ENCODE results near the gene BNIPL.
A peak's percentile ranks its signal among the peaks of the same experiment; 100 is the strongest.

The BNIPL gene

DNA sequence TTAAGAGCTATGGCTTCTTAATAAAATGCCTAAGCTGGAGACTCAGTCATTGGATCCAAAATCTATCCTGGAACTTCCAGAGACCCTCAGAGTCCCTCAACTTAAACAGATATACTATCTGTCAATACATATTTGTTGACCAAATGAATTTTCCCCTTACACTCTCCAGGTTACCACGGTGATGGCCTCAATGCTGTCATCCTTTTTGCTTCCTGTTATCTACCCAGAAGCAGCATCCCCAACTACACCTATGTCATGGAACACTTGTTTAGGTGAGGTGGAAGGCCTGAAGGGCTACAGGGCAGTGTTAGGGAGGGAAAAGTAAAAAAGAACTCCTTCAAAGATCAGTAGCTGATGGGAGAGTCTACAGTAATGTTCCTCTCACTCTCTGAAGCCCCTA, 6.8 kb downstream of the BNIPL start:
- DNase-seq (ENCODE audit: low read depth) = no peak
- no peak overlapping the region for H3K4me3 ChIP-seq (ENCODE audit: low read depth, low read length)
- TF ChIP-seq, protein P1, sequence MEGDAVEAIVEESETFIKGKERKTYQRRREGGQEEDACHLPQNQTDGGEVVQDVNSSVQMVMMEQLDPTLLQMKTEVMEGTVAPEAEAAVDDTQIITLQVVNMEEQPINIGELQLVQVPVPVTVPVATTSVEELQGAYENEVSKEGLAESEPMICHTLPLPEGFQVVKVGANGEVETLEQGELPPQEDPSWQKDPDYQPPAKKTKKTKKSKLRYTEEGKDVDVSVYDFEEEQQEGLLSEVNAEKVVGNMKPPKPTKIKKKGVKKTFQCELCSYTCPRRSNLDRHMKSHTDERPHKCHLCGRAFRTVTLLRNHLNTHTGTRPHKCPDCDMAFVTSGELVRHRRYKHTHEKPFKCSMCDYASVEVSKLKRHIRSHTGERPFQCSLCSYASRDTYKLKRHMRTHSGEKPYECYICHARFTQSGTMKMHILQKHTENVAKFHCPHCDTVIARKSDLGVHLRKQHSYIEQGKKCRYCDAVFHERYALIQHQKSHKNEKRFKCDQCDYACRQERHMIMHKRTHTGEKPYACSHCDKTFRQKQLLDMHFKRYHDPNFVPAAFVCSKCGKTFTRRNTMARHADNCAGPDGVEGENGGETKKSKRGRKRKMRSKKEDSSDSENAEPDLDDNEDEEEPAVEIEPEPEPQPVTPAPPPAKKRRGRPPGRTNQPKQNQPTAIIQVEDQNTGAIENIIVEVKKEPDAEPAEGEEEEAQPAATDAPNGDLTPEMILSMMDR (IDR thresholded peaks at IDR 0.05; ENCODE audit: insufficient read depth, low read depth, low read length, missing control alignments) = no peak

DNA sequence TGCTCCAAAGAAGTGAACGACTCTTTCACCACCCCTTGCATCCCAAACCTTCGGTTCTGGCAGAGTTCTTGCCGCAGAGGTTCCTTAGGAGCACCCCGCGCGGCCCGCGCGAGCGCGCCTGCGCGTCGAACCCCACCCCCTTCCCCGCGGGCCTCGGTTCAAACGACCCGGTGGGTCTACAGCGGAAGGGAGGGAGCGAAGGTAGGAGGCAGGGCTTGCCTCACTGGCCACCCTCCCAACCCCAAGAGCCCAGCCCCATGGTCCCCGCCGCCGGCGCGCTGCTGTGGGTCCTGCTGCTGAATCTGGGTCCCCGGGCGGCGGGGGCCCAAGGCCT, 11.2 kb downstream of the BNIPL start, which contains the start of gene C1orf56:
Gene C1orf56, plus strand, starts transcription at position 161 of the 334 bp plus-strand sequence. Its CDS starts 97 bp downstream, at position 258.
- H3K4me3 ChIP-seq (ENCODE audit: low read depth, low read length) = peak within 1 kb of the TSS; percentile 79
- peak; percentile 78 for DNase-seq (ENCODE audit: low read depth)
- TF ChIP-seq, protein P1 (IDR thresholded peaks at IDR 0.05; ENCODE audit: insufficient read depth, low read depth, low read length, missing control alignments) = no peak

DNA sequence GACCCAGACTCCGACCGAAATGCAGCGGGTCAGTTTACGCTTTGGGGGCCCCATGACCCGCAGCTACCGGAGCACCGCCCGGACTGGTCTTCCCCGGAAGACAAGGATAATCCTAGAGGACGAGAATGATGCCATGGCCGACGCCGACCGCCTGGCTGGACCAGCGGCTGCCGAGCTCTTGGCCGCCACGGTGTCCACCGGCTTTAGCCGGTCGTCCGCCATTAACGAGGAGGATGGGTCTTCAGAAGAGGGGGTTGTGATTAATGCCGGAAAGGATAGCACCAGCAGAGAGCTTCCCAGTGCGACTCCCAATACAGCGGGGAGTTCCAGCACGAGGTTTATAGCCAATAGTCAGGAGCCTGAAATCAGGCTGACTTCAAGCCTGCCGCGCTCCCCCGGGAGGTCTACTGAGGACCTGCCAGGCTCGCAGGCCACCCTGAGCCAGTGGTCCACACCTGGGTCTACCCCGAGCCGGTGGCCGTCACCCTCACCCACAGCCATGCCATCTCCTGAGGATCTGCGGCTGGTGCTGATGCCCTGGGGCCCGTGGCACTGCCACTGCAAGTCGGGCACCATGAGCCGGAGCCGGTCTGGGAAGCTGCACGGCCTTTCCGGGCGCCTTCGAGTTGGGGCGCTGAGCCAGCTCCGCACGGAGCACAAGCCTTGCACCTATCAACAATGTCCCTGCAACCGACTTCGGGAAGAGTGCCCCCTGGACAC, 11.7 kb downstream of the BNIPL start:
- H3K4me3 ChIP-seq (ENCODE audit: low read depth, low read length) = peak overlapping the region; percentile 79
- TF ChIP-seq, protein P1 (IDR thresholded peaks at IDR 0.05; ENCODE audit: insufficient read depth, low read depth, low read length, missing control alignments) = peak; percentile 68
- peak; percentile 84 for DNase-seq (ENCODE audit: low read depth)

DNA sequence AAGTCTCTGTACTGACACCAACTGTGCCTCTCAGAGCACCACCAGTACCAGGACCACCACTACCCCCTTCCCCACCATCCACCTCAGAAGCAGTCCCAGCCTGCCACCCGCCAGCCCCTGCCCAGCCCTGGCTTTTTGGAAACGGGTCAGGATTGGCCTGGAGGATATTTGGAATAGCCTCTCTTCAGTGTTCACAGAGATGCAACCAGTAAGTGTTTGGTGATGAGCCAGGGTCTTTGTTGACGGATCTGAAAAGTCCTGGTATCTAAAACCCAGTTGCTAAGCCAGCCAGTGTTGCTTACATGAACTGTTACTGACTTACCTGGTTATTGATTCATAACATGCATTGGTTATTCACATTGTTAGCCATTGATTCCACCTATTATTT, 12.3 kb downstream of the BNIPL start:
- TF ChIP-seq, protein P1 (IDR thresholded peaks at IDR 0.05; ENCODE audit: insufficient read depth, low read depth, low read length, missing control alignments) = no peak
- peak overlapping the region; percentile 79 for H3K4me3 ChIP-seq (ENCODE audit: low read depth, low read length)
- no peak for DNase-seq (ENCODE audit: low read depth)

DNA sequence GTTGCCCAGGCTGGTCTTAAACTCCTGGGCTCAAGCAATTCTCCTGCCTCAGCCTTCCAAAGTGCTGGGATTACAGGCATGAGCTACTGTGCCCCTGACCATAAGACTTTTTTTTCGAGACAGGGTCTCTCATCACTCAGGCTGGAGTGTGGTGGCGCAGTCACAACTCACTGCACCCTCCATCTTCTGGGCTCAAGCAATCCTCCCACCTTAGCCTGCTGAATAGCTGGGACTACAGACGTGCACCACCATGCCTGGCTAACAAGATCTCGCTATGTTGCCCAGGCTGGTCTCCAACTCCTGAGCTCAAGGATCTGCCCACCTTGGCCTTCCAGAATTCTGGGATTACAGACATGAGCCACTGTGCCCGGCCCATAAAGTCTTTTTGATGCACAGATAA, 13.1 kb downstream of the BNIPL start:
- no peak for DNase-seq (ENCODE audit: low read depth)
- H3K4me3 ChIP-seq (ENCODE audit: low read depth, low read length) = no peak overlapping the region
- TF ChIP-seq, protein P1 (IDR thresholded peaks at IDR 0.05; ENCODE audit: insufficient read depth, low read depth, low read length, missing control alignments) = no peak

DNA sequence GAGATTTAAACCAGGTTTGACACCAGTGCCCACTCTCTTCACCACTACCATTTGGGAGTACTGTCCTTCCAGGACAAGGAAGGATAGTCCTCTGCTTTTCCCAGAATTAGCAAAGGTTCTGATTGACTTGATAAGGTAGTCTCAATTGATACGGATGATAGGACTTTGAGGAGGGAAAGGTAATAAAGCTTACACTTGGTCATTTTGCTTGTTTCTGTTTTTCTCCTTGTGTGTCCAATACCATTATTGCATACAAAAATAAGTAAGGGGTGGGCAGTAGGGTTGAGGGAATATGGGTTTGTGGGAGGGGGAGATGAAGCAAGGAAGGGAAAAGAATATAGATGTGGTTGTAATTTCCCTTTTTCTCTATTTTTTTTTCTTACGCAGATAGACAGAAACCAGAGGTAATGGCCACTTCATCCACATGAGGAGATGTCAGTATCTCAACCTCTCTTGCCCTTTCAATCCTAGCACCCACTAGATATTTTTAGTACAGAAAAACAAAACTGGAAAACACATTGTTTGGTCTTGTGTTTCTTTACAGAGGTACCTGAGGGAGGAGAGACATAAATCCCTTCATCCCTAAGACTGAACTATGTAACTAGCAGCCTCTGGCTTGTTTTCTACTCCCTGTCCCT, 13.8 kb downstream of the BNIPL start:
- no peak overlapping the region for H3K4me3 ChIP-seq (ENCODE audit: low read depth, low read length)
- TF ChIP-seq, protein P1 (IDR thresholded peaks at IDR 0.05; ENCODE audit: insufficient read depth, low read depth, low read length, missing control alignments) = no peak
- DNase-seq (ENCODE audit: low read depth) = no peak

Measured in GM12865 (cell line).